Stomach smooth muscle (tissue), 2 donors: ENCODE data around the gene PHKB.

ENCODE experiments used
- H3K27ac ChIP-seq: one replicate; pipeline ENCODE4 v1.7.0; 2013; ENCODE audit warnings: mild to moderate bottlenecking, low read length, inconsistent platforms
- H3K27me3 ChIP-seq, 2 donors: one replicate each; pipeline ENCODE4 v1.7.0; 2013; ENCODE audit warnings: low read length in 2 of 2; ENCODE audit not compliant: insufficient read depth in 2 of 2, control insufficient read depth in 1 of 2
- H3K36me3 ChIP-seq, 2 donors: one replicate each; pipeline ENCODE4 v1.7.0; 2013; ENCODE audit warnings: low read length in 2 of 2; ENCODE audit not compliant: control insufficient read depth in 2 of 2, insufficient read depth in 2 of 2
- H3K4me1 ChIP-seq: one replicate; pipeline ENCODE4 v1.7.0; 2013; ENCODE audit warnings: low read length; ENCODE audit not compliant: control insufficient read depth, insufficient read depth
- H3K4me3 ChIP-seq, 2 donors: one replicate each; pipeline ENCODE4 v1.7.0; 2013; ENCODE audit warnings: low read length in 2 of 2
- H3K9ac ChIP-seq, 2 donors: one replicate each; pipeline ENCODE4 v1.7.0; 2013; ENCODE audit warnings: low read length in 2 of 2, mild to moderate bottlenecking in 1 of 2
- H3K9me3 ChIP-seq, 2 donors: one replicate each; pipeline ENCODE4 v1.7.0; 2013; ENCODE audit warnings: low read length in 2 of 2; ENCODE audit not compliant: control insufficient read depth in 2 of 2
- donor health status: healthy.
- donor health status: Pancreatic carcinoma.

The PHKB gene

GRCh38 chr16:47590472-47590871, 129.3 kb downstream of the PHKB start:
- Histone ChIP-seq H3K4me3 (no peak overlapping the region), H3K9me3 (no peaks in the 10 kb centered on the region), H3K4me1 (no peaks in the 10 kb centered on the region), H3K36me3 (peaks cover 20% of the 10 kb centered on the region in 2 donors), H3K9ac (no peak overlapping the region), H3K27me3 (no peaks in the 10 kb centered on the region), H3K27ac (no peak overlapping the region)

GRCh38 chr16:47592232-47592631, 131.1 kb downstream of the PHKB start:
- no peak overlapping the region for H3K27ac ChIP-seq
- H3K9ac ChIP-seq = no peak overlapping the region
- H3K4me1 ChIP-seq = no peaks in the 10 kb centered on the region
- no peak overlapping the region for H3K4me3 ChIP-seq
- H3K27me3 ChIP-seq = no peaks in the 10 kb centered on the region
- no peaks in the 10 kb centered on the region for H3K9me3 ChIP-seq
- peaks cover 20% of the 10 kb centered on the region in 2 donors for H3K36me3 ChIP-seq

- peaks cover 4 to 5% of the 10 kb centered on the region in 2 donors for H3K36me3 ChIP-seq
- H3K9ac ChIP-seq = no peak overlapping the region
- H3K4me1 ChIP-seq = no peaks in the 10 kb centered on the region
- H3K27ac ChIP-seq = no peak overlapping the region
- no peaks in the 10 kb centered on the region for H3K9me3 ChIP-seq
- H3K4me3 ChIP-seq = no peak overlapping the region
- H3K27me3 ChIP-seq = no peaks in the 10 kb centered on the region
These were observed 138.4 kb downstream of the PHKB start for GRCh38 chr16:47599512-47599911.

- Histone ChIP-seq H3K36me3 (peaks cover 4% of the 10 kb centered on the region in 2 donors), H3K27me3 (no peaks in the 10 kb centered on the region), H3K9me3 (no peaks in the 10 kb centered on the region), H3K4me1 (no peaks in the 10 kb centered on the region), H3K4me3 (no peak overlapping the region), H3K9ac (no peak overlapping the region), H3K27ac (no peak overlapping the region)
These were observed 139.2 kb downstream of the PHKB start for GRCh38 chr16:47600376-47600775.

GRCh38 chr16:47604306-47604705, 143.2 kb downstream of the PHKB start:
- H3K4me1 ChIP-seq = no peaks in the 10 kb centered on the region
- H3K9me3 ChIP-seq = no peaks in the 10 kb centered on the region
- H3K4me3 ChIP-seq = no peak overlapping the region
- H3K27me3 ChIP-seq = no peaks in the 10 kb centered on the region
- peaks cover 0 to 4% of the 10 kb centered on the region in 2 donors for H3K36me3 ChIP-seq
- no peak overlapping the region for H3K9ac ChIP-seq
- no peak overlapping the region for H3K27ac ChIP-seq

GRCh38 chr16:47611042-47611441, 149.9 kb downstream of the PHKB start:
- Histone ChIP-seq H3K36me3 (peaks cover 7 to 9% of the 10 kb centered on the region in 2 donors), H3K27ac (no peak overlapping the region), H3K4me1 (no peaks in the 10 kb centered on the region), H3K27me3 (no peaks in the 10 kb centered on the region), H3K9ac (no peak overlapping the region), H3K4me3 (no peak overlapping the region), H3K9me3 (no peaks in the 10 kb centered on the region)

- peaks cover 7 to 9% of the 10 kb centered on the region in 2 donors for H3K36me3 ChIP-seq
These were observed 150.8 kb downstream of the PHKB start for GRCh38 chr16:47611848-47612493.

GRCh38 chr16:47612711-47613110, 151.6 kb downstream of the PHKB start:
- H3K9me3 ChIP-seq = no peaks in the 10 kb centered on the region
- no peak overlapping the region for H3K9ac ChIP-seq
- no peak overlapping the region for H3K27ac ChIP-seq
- H3K4me1 ChIP-seq = no peaks in the 10 kb centered on the region
- no peak overlapping the region for H3K4me3 ChIP-seq
- H3K27me3 ChIP-seq = no peaks in the 10 kb centered on the region
- H3K36me3 ChIP-seq = peaks cover 7 to 9% of the 10 kb centered on the region in 2 donors

More at GRCh38 chr16:47611848-47612493, 150.8 kb downstream of the PHKB start:
- no peaks in the 10 kb centered on the region for H3K27me3 ChIP-seq
- no peak overlapping the region for H3K27ac ChIP-seq
- no peaks in the 10 kb centered on the region for H3K4me1 ChIP-seq
- H3K4me3 ChIP-seq = no peak overlapping the region
- H3K9ac ChIP-seq = no peak overlapping the region
- no peaks in the 10 kb centered on the region for H3K9me3 ChIP-seq

GRCh38 chr16:47613251-47613650, 152.1 kb downstream of the PHKB start:
- no peak overlapping the region for H3K4me3 ChIP-seq
- H3K27me3 ChIP-seq = no peaks in the 10 kb centered on the region
- no peak overlapping the region for H3K27ac ChIP-seq
- H3K4me1 ChIP-seq = no peaks in the 10 kb centered on the region
- no peaks in the 10 kb centered on the region for H3K9me3 ChIP-seq
- H3K9ac ChIP-seq = no peak overlapping the region
- H3K36me3 ChIP-seq = peaks cover 7 to 9% of the 10 kb centered on the region in 2 donors

GRCh38 chr16:47617732-47618131, 156.6 kb downstream of the PHKB start:
- Histone ChIP-seq H3K27ac (no peak overlapping the region), H3K4me3 (no peak overlapping the region), H3K27me3 (no peaks in the 10 kb centered on the region), H3K4me1 (no peaks in the 10 kb centered on the region), H3K36me3 (peaks cover 0 to 7% of the 10 kb centered on the region in 2 donors), H3K9ac (no peak overlapping the region), H3K9me3 (no peaks in the 10 kb centered on the region)

GRCh38 chr16:47622451-47623176, 161.5 kb downstream of the PHKB start:
- H3K9me3 ChIP-seq = no peaks in the 10 kb centered on the region
- H3K36me3 ChIP-seq = no peaks in the 10 kb centered on the region
- no peak overlapping the region for H3K4me3 ChIP-seq
- no peak overlapping the region for H3K9ac ChIP-seq
- H3K27ac ChIP-seq = no peak overlapping the region
- H3K4me1 ChIP-seq = no peaks in the 10 kb centered on the region
- no peaks in the 10 kb centered on the region for H3K27me3 ChIP-seq
